Fibroblast of skin of left quadriceps (primary cell): ENCODE measurements around the gene USP26.
"Not testable (repeated sequence)": the region's sequence is repeated elsewhere in the genome, so short reads cannot be mapped to it uniquely, and the experiment has no call there.

Source experiments
- DNase-seq, 2 experiments: peaks; one replicate each; pipeline ENCODE4 v3.0.0-alpha.2; 2013; ENCODE audit warnings: low read depth in 2 of 2

USP26 gene

GRCh38 chrX:133018229-133018628 is 78.7 kb downstream of the USP26 start:
- no peak for DNase-seq

- DNase-seq = no peak
These were observed 89.5 kb downstream of the USP26 start for GRCh38 chrX:133007458-133007857.

GRCh38 chrX:133005616-133006015 is 91.3 kb downstream of the USP26 start:
- no peak for DNase-seq

GRCh38 chrX:133005042-133005441 is 91.9 kb downstream of the USP26 start:
- no peak for DNase-seq

GRCh38 chrX:132999209-132999608 is 97.7 kb downstream of the USP26 start:
- DNase-seq = no peak

- no peak for DNase-seq
These were observed 106.1 kb downstream of the USP26 start for GRCh38 chrX:132990835-132991234.

- DNase-seq = no peak
These were observed 110.4 kb downstream of the USP26 start for GRCh38 chrX:132986556-132986955.

- DNase-seq = no peak
These were observed 112.8 kb downstream of the USP26 start for GRCh38 chrX:132984058-132984650.

GRCh38 chrX:132983496-132983895 is 113.4 kb downstream of the USP26 start:
- DNase-seq = no peak

- not testable (repeated sequence) for DNase-seq
These were observed 116.9 kb downstream of the USP26 start for GRCh38 chrX:132980035-132980434.
